Measurements from ENCODE around the gene NOXA1.
"Not testable (repeated sequence)": the region's sequence is repeated elsewhere in the genome, so short reads cannot be mapped to it uniquely, and the experiment has no call there.

Gene NOXA1

DNA sequence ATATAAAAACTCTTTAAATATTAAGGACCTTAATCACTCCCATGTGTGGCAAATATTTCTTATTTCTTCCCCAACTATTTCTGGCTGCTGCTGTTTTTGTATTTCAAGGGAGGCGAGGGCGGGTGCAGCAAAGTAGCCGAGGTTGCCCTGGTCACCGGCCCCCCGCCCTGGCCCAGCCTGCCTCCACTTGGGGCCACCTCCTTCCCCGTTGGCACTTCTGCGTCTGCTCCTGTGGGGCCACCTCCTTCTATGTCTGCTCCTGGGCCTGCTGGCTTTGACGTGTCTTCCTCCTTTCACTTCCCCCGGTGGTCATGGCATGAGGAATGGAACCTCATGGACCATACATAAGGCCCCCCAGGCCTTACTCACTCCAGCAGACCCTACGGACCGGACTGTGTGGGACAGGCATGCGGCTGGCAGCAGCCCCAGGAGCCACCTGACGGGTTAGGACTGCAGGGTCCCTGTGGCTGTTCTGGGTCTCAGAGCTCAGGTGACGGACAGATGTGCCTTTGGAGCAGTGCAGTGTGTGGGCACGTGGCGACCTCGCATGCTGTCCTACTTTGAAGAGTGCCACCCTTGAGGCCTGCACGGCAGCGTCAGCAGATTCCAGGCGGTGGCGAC is 23.8 kb downstream of the NOXA1 start:
- Histone ChIP-seq H3K27ac (ENCODE audit: low read depth, low read length) (no peak overlapping the region), H3K9me3 (ENCODE audit: control insufficient read depth, insufficient read depth, low read length) (no peaks in the 10 kb centered on the region), H3K36me3 (ENCODE audit: control insufficient read depth, insufficient read depth, low read length) (peaks cover 14% of the 10 kb centered on the region; the same call in 1 of the 2 replicates), H3K27me3 (ENCODE audit: control insufficient read depth, insufficient read depth, low read length) (no peaks in the 10 kb centered on the region), H3K9ac (ENCODE audit: low read depth, low read length) (no peak overlapping the region), H3K4me3 (ENCODE audit: low read depth, low read length) (no peak overlapping the region), H3K4me1 (ENCODE audit: control insufficient read depth, insufficient read depth, low read length) (no peaks in the 10 kb centered on the region)

DNA sequence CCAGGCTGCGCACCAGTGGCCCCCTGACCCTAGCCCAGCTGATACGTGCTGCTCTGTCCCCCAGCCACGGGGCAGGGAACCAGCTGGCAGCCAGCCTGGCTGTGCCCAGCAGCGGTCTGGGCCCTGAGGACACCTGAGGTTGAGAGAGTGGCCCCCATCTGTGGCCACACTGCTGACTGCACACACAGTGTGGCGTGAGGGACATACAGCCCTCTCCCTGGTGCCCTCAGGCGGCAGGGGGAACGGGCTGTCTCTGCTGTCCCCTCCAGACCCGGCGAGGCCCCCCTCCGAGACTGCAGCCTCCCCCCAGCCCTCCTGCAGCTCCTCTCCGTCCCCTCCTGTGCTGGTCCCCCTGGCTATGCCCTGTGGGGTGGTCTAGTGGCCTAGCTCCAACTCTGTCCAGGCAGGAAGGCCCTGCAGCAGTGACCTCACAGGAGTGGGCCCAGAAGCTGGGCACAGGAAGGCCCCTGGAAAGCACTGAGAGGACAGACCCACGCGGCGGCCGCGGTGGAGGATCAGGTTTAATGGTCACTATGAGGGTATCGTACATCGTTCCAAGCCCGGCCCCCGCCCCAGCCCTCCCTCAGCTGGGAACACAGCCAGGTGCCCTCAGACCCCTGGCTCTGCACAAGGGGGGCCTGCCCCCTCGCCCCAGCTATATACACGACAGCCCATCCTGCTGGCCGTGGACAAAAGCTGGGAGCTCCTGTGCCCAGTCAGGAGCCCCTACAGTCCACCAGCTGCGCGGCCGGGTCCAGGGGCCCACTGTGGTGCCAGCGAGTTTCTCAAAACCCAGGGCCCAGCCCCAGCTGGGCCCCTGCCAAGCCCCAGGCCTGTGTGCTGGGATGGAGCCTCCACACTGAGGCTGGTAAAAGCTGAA is 24.8 kb downstream of the NOXA1 start:
- H3K9ac ChIP-seq (ENCODE audit: low read depth, low read length) = no peak overlapping the region

DNA sequence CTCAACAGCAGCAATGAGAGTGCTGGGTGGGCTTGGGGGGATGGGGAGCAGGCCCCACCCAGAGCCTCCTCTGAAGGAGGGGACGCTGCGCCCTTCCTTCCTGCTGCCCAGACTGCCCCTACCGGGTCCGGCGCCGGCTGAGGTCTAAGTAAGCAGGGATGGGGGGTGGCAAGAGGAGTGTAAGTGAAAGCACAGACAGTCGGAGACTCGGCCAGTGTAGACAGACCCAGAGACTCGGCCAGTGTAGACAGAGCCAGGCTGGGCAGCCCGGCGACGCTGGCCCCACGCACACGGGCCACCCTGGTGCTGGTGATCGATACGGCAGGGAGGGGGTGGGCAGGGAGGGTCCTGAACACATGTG is 25.4 kb downstream of the NOXA1 start:
- Histone ChIP-seq H3K4me3 (ENCODE audit: low read depth, low read length) (no peak overlapping the region), H3K27me3 (ENCODE audit: control insufficient read depth, insufficient read depth, low read length) (no peaks in the 10 kb centered on the region), H3K27ac (ENCODE audit: low read depth, low read length) (no peak overlapping the region), H3K9ac (ENCODE audit: low read depth, low read length) (no peak overlapping the region), H3K9me3 (ENCODE audit: control insufficient read depth, insufficient read depth, low read length) (no peaks in the 10 kb centered on the region), H3K36me3 (ENCODE audit: control insufficient read depth, insufficient read depth, low read length) (peaks cover 19% of the 10 kb centered on the region), H3K4me1 (ENCODE audit: control insufficient read depth, insufficient read depth, low read length) (no peaks in the 10 kb centered on the region)

More for the DNA sequence above, 24.8 kb downstream of the NOXA1 start:
- H3K36me3 ChIP-seq (ENCODE audit: control insufficient read depth, insufficient read depth, low read length) = peaks cover 17% of the 10 kb centered on the region
- no peaks in the 10 kb centered on the region for H3K4me1 ChIP-seq (ENCODE audit: control insufficient read depth, insufficient read depth, low read length)
- H3K27me3 ChIP-seq (ENCODE audit: control insufficient read depth, insufficient read depth, low read length) = no peaks in the 10 kb centered on the region
- no peaks in the 10 kb centered on the region for H3K9me3 ChIP-seq (ENCODE audit: control insufficient read depth, insufficient read depth, low read length)
- H3K27ac ChIP-seq (ENCODE audit: low read depth, low read length) = no peak overlapping the region
- no peak overlapping the region for H3K4me3 ChIP-seq (ENCODE audit: low read depth, low read length)

DNA sequence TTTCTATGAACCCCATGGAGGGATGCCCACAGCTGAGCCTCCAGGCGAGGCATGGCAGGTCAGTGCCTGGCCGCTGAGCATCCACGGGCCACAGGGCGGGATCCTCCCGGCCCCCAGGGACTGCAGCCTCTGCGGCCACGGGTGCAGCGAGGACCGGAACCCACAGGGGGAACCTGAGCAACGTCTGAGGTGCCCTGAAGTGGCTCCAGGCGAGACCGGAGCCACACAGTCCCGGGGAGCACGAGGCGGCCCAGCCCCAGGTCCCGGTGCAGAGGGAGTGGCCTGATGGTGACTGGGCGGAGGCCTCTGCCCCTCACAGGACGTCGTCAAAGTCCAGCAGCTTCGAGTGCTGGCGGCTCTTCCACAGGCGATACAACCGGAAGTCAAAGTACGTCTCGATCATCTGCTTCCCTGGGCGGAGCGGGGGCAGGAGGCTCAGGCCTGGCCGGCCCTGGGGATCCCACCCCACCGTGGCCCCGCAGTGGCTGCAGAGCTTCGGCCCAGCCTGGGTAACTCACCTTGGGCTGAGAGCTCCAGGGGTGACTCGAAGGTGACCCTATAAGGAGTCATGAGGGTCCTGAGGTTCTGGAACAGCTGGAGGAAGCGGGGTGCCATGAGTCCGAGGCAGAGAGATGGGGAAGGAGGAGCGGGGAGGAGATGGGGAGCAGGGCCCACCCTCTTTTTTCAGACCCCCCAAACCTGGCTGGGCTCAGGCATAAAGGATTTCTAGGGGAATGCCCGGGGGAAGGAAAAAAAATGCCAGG is 26.1 kb downstream of the NOXA1 start:
- H3K36me3 ChIP-seq (ENCODE audit: control insufficient read depth, insufficient read depth, low read length) = peaks cover 19% of the 10 kb centered on the region
- H3K9me3 ChIP-seq (ENCODE audit: control insufficient read depth, insufficient read depth, low read length) = no peaks in the 10 kb centered on the region
- no peaks in the 10 kb centered on the region for H3K27me3 ChIP-seq (ENCODE audit: control insufficient read depth, insufficient read depth, low read length)
- no peak overlapping the region for H3K27ac ChIP-seq (ENCODE audit: low read depth, low read length)
- H3K4me1 ChIP-seq (ENCODE audit: control insufficient read depth, insufficient read depth, low read length) = no peaks in the 10 kb centered on the region
- no peak overlapping the region for H3K4me3 ChIP-seq (ENCODE audit: low read depth, low read length)
- H3K9ac ChIP-seq (ENCODE audit: low read depth, low read length) = no peak overlapping the region

DNA sequence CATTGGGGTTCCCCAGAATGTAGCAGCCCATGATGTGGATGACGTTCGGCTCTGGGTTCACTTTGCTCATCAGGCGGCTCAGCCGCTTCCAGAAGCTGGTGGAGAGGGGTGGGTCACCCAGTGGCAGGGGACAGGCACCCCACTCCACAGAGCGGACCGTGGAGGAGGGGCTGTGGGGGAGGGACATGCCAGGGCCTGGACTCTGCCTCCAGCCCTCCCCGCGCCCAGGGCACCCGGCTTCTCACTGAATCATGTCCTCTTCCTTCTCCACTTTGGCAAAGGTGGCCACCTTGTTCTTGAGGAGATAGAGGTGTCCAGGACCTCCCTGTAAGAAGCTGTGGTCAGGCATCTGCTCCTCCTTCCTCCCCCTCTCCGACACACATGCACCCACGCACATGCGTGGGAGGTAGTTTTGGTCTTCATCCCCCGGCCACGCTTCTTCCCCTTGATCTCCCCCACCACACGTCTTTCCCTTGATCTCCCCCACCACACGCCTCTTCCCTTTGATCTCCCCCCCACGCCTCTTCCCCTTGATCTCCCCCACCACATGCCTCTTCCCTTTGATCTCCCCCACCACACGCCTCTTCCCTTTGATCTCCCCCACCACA is 26.8 kb downstream of the NOXA1 start:
- H3K9ac ChIP-seq (ENCODE audit: low read depth, low read length) = no peak overlapping the region
- no peak overlapping the region for H3K4me3 ChIP-seq (ENCODE audit: low read depth, low read length)
- H3K9me3 ChIP-seq (ENCODE audit: control insufficient read depth, insufficient read depth, low read length) = no peaks in the 10 kb centered on the region
- no peaks in the 10 kb centered on the region; the same call in 1 of the 2 replicates for H3K4me1 ChIP-seq (ENCODE audit: control insufficient read depth, insufficient read depth, low read length)
- peaks cover 19% of the 10 kb centered on the region for H3K36me3 ChIP-seq (ENCODE audit: control insufficient read depth, insufficient read depth, low read length)
- no peak overlapping the region for H3K27ac ChIP-seq (ENCODE audit: low read depth, low read length)
- H3K27me3 ChIP-seq (ENCODE audit: control insufficient read depth, insufficient read depth, low read length) = no peaks in the 10 kb centered on the region

DNA sequence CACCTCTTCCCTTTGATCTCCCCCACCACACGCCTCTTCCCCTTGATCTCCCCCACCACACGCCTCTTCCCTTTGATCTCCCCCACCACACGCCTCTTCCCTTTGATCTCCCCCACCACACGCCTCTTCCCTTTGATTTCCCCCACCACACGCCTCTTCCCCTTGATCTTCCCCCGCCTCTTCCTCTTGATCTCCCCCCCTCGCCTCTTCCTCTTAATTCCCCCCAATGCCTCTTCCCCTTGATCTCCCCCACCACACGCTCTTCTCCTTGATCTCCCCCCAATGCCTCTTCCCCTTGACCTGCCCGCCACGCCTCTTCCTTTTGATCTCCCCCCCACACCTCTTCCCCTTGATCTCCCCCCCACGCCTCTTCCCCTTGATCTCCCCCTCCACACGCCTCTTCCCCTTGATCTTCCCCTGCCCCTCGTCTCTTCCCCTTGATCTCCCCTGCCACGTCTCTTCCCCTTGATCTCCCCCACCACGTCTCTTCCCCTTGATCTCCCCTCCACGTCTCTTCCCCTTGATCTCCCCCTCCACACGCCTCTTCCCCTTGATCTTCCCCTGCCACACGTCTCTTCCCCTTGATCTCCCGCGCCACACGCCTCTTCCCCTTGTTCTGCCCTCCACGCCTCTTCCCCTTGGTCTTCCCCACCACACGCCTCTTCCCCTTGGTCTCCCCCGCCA is 27.5 kb downstream of the NOXA1 start:
- not testable (repeated sequence) for H3K4me3 ChIP-seq (ENCODE audit: low read depth, low read length); H3K9me3 ChIP-seq (ENCODE audit: control insufficient read depth, insufficient read depth, low read length); H3K27ac ChIP-seq (ENCODE audit: low read depth, low read length); H3K9ac ChIP-seq (ENCODE audit: low read depth, low read length); H3K4me1 ChIP-seq (ENCODE audit: control insufficient read depth, insufficient read depth, low read length); H3K27me3 ChIP-seq (ENCODE audit: control insufficient read depth, insufficient read depth, low read length)
- H3K36me3 ChIP-seq (ENCODE audit: control insufficient read depth, insufficient read depth, low read length) = peaks cover 23% of the 10 kb centered on the region

DNA sequence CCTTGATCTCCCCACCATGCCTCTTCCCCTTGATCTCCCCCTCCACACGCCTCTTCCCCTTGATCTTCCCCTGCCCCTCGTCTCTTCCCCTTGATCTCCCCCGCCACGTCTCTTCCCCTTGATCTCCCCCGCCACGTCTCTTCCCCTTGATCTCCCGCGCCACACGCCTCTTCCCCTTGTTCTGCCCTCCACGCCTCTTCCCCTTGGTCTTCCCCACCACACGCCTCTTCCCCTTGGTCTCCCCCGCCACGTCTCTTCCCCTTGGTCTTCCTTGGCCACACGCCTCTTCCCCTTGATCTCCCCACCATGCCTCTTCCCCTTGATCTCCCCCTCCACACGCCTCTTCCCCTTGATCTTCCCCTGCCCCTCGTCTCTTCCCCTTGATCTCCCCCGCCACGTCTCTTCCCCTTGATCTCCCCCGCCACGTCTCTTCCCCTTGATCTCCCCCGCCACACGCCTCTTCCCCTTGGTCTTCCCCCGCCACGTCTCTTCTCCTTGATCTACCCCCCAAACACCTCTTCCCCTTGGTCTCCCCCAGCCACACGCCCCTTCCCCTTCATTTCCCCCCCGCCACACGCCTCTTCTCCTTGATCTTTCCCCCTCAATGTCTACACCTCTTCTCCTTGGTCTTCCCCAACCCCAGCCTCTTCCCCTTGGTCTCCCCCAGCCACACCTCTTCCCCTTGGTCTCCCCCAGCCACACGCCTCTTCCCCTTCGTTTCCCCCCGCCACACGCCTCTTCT is 28.2 kb downstream of the NOXA1 start:
- not testable (repeated sequence) for H3K9me3 ChIP-seq (ENCODE audit: control insufficient read depth, insufficient read depth, low read length); H3K9ac ChIP-seq (ENCODE audit: low read depth, low read length); H3K27ac ChIP-seq (ENCODE audit: low read depth, low read length); H3K4me3 ChIP-seq (ENCODE audit: low read depth, low read length); H3K4me1 ChIP-seq (ENCODE audit: control insufficient read depth, insufficient read depth, low read length); H3K27me3 ChIP-seq (ENCODE audit: control insufficient read depth, insufficient read depth, low read length)
- H3K36me3 ChIP-seq (ENCODE audit: control insufficient read depth, insufficient read depth, low read length) = peaks cover 27% of the 10 kb centered on the region

DNA sequence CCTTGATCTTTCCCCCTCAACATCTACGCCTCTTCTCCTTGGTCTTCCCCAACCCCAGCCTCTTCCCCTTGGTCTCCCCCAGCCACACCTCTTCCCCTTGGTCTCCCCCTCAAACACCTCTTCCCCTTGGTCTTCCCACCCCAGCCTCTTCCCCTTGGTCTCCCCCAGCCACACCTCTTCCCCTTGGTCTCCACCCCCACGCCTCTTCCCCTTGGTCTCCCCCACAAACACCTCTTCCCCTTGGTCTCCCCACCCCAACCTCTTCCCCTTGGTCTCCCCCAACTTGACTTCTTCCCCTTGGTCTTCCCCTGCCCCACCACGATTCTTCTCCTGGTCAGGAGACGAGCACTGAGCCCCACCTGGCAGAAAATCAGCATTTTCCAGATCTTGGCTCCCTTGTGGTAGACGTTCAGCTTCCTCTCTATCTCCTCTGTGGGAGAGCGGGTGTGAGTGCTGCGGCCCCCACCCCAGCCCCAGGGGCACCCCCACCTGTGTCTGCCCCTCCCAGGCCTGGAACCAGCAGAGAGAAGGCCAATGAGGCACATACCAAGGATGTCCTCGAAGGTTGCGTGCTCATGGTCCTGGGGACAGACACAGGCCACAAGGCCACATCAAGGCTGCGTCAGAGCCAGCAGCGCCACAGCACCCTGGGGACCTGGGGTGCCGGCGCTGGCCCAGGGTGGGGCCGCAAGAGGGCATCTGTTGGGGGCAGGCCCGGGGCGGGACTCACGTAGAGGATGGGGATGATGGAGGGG is 29.0 kb downstream of the NOXA1 start:
- Histone ChIP-seq H3K27ac (ENCODE audit: low read depth, low read length) (no peak overlapping the region), H3K9me3 (ENCODE audit: control insufficient read depth, insufficient read depth, low read length) (no peaks in the 10 kb centered on the region), H3K9ac (ENCODE audit: low read depth, low read length) (no peak overlapping the region), H3K27me3 (ENCODE audit: control insufficient read depth, insufficient read depth, low read length) (no peaks in the 10 kb centered on the region), H3K36me3 (ENCODE audit: control insufficient read depth, insufficient read depth, low read length) (peaks cover 35% of the 10 kb centered on the region), H3K4me1 (ENCODE audit: control insufficient read depth, insufficient read depth, low read length) (no peaks in the 10 kb centered on the region; the same call in 1 of the 2 replicates), H3K4me3 (ENCODE audit: low read depth, low read length) (no peak overlapping the region)

DNA sequence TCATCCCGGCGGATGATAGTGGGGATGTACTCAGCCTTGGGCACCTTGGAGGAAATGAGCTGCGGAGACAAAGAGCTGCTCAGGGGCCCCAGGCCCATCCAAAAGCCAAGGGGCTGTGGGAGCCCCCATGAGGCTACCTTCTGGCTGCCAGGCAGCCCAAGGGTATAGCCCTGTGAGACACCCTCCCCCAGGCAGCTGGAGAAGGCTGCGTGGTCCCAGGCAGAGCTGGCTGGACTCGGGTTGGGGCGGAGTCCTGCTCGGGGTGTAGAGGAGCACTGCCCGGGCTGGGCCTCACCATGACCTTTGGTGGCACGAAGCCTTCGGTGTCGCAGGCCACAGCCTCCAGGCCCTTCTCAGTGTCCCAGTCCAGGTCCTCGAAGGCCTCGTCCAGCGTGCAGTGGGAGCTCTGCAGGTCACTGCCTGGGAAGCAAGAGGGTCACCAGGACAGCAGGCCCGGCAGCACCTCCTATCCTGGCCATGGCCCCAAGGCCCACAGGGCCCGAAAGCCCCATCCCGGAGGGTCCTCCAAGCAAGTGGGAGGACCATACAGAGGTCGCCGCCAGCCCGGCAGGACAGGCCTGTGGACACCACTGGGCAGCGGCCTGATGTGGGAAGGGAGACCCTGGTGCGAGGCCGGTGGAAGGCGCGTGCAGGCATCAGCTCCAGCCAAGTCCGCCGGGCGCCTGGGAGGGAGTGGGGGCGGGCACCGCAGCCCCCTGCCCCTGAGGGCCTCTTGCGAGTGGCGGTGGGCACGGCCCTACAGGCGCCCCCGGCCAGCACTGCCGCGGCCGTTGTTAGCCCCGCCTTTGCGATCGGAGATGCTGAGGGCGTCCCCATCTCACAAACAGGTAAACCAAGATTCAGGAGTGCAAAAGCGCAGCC is 29.8 kb downstream of the NOXA1 start:
- no peak overlapping the region for H3K27ac ChIP-seq (ENCODE audit: low read depth, low read length)
- peak overlapping the region; percentile 51 for H3K4me3 ChIP-seq (ENCODE audit: low read depth, low read length)

More for the DNA sequence above, 29.8 kb downstream of the NOXA1 start:
- Histone ChIP-seq H3K9ac (ENCODE audit: low read depth, low read length) (no peak overlapping the region), H3K27me3 (ENCODE audit: control insufficient read depth, insufficient read depth, low read length) (no peaks in the 10 kb centered on the region), H3K4me1 (ENCODE audit: control insufficient read depth, insufficient read depth, low read length) (no peaks in the 10 kb centered on the region; the same call in 1 of the 2 replicates), H3K9me3 (ENCODE audit: control insufficient read depth, insufficient read depth, low read length) (no peaks in the 10 kb centered on the region), H3K36me3 (ENCODE audit: control insufficient read depth, insufficient read depth, low read length) (peaks cover 39% of the 10 kb centered on the region)
